Bronchial epithelial cell (primary cell): ENCODE measurements around the gene WDFY2. TPM values are rescaled to one million over a fixed set of nuclear protein-coding genes. Genes with fewer than 3 reads are reported as not detected.

Experiments used
- DNase-seq: peaks from one replicate; pipeline ENCODE4 v3.0.0-alpha.2; 2010; ENCODE audit warnings: low read depth
- FAIRE-seq: peaks from 2 replicates; lab custom pipeline; 2011; peaks lifted over from hg19 to GRCh38; lab: Jason Lieb, UNC
- H3K27me3 ChIP-seq: 2 replicates; pipeline ENCODE4 v1.5.1; 2011; ENCODE audit warnings: low read length; ENCODE audit not compliant: control insufficient read depth, insufficient read depth
- H3K36me3 ChIP-seq: 2 replicates; pipeline ENCODE4 v1.5.1; 2011; ENCODE audit warnings: low read length; ENCODE audit not compliant: control insufficient read depth, insufficient read depth
- H3K4me3 ChIP-seq: 2 replicates; pipeline ENCODE4 v1.5.1; 2011; ENCODE audit warnings: mild to moderate bottlenecking, low read depth, low read length, control low read depth
- total RNA-seq: library from RNA; depleted of rRNA; stranded (reverse); fragments of >200 nt; gene quantifications from 2 replicates; pipeline ENCODE4 v1.2.1, GENCODE V29; 2014
- TF ChIP-seq, protein P1 (sequence below): IDR thresholded peaks from 2 replicates; pipeline ENCODE4 v1.5.1; 2011; ENCODE audit warnings: mild to moderate bottlenecking, moderate library complexity, low read length, control low read depth, inconsistent platforms; ENCODE audit not compliant: insufficient read depth, severe bottlenecking

The WDFY2 gene
- total RNA-seq, 1 donor from 2014 or later: 11.3 TPM

DNA sequence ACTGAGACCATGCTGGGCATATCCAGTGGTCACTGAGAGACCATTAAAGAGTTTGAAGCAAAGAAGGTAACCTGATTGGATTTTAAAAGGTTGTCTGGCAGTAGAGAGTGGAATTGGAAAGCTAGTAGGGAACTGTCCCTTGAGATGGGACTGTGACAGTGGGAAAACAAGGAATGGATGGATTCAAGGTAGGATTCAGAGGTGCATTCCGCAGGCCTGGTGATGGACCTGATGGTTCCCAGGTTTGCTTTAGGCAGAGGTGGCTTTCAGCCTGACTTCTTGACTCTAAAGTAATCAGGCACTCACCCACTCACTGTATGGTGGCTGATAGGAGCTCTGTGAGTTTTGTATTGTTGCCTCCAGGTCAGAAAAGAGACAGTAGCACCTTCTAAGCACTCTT is 146.7 kb downstream of the WDFY2 start:
- TF ChIP-seq, protein P1, sequence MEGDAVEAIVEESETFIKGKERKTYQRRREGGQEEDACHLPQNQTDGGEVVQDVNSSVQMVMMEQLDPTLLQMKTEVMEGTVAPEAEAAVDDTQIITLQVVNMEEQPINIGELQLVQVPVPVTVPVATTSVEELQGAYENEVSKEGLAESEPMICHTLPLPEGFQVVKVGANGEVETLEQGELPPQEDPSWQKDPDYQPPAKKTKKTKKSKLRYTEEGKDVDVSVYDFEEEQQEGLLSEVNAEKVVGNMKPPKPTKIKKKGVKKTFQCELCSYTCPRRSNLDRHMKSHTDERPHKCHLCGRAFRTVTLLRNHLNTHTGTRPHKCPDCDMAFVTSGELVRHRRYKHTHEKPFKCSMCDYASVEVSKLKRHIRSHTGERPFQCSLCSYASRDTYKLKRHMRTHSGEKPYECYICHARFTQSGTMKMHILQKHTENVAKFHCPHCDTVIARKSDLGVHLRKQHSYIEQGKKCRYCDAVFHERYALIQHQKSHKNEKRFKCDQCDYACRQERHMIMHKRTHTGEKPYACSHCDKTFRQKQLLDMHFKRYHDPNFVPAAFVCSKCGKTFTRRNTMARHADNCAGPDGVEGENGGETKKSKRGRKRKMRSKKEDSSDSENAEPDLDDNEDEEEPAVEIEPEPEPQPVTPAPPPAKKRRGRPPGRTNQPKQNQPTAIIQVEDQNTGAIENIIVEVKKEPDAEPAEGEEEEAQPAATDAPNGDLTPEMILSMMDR: no peak
- FAIRE-seq: no peak
- H3K36me3 ChIP-seq: peaks cover 13% of the 10 kb centered on the region

DNA sequence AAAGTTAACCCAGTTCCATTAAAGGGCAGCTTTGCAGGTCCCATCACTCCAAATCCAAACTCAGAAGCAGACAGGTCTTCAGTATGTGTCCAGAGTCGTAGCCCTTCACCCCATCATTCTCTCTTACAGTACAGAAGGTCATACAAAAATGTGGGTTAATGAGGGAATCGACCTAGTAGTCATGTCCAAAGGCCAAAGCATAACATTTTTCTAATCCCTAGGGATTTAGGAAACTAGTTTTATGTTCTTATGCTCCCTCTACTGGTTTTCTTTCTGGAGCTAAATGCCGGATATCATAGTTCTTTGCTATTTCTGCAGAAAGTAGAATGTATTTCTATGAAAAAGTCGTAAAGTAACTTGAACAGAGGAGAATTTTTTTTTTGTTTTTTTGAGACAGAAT is 147.5 kb downstream of the WDFY2 start:
- TF ChIP-seq, protein P1: no peak
- DNase-seq (no peak), FAIRE-seq (no peak)
- H3K36me3 ChIP-seq: peaks cover 13% of the 10 kb centered on the region
- H3K4me3 ChIP-seq: no peak overlapping the region
- no peaks in the 10 kb centered on the region for H3K27me3 ChIP-seq

More for the DNA sequence above, 146.7 kb downstream of the WDFY2 start:
- H3K4me3 ChIP-seq: no peak overlapping the region
- no peak for DNase-seq
- H3K27me3 ChIP-seq: no peaks in the 10 kb centered on the region

DNA sequence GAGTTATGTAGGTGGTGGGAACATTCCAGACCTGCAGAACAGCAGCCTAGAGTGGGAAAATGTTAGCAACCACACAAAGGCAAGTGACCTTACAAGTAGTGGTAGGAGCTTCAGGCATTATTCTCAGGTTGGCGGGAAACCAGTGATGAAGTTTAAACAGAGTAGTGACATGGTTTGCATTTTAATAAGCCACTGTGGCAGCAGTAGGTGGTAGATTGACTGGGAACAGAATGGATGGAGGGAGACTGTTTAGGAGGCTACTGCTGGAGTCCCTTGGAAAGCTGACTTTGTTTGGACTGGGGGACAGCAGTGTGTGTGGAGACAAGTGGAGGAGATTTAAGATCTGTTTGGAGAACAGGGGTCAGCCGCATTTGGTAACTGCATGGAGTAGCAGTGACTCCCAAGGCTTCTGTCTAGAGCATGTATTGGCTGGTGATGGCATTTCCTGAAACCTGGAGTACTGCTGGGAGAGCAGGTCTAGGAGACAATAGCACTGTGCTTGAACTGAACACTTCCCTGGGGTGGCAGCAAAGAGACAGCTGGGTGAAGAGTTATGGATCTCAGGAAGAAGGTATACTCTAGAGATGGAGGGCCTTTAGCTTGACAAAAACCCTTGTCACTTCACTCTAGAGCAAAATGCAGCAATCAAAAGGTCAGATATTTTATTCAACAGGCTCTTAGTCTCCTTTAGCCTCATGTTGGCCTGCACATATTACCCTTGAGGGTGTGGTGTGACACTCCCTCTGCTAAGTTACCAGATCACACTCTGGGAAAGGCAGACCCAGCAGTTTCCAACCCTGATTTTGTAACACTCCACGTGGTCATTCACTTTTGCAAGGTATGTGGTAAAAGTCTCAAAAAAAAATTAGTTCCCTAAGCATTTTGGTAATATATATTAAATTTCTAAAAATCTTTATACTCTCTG is 149.4 kb downstream of the WDFY2 start:
- Histone ChIP-seq H3K4me3 (no peak overlapping the region), H3K36me3 (peaks cover 9% of the 10 kb centered on the region), H3K27me3 (no peaks in the 10 kb centered on the region)
- peak; percentile 75 for DNase-seq
- no peak for FAIRE-seq
- TF ChIP-seq, protein P1: peak; percentile 12

DNA sequence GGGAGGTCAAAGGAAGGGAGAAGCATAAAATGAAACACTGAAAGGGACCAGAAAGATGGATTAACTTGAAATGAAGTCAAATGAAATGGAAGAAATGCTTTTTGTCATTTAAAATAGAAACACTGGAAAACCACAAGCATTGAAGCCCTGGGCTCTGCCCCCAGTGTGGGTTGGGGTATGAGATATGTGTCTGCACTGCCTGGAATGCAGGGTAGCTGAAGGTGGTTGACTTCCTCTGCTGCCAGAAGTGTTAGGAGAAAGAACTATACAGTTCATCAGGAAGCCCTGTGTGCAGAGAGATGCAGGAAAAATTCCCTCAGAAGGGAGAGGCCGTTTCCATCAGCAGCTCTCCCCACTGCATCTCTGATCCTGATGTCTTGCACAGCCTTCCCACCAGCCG is 150.5 kb downstream of the WDFY2 start:
- DNase-seq: no peak
- H3K27me3 ChIP-seq: no peaks in the 10 kb centered on the region
- peaks cover 13% of the 10 kb centered on the region for H3K36me3 ChIP-seq
- no peak overlapping the region for H3K4me3 ChIP-seq
- TF ChIP-seq, protein P1: no peak
- FAIRE-seq: no peak

DNA sequence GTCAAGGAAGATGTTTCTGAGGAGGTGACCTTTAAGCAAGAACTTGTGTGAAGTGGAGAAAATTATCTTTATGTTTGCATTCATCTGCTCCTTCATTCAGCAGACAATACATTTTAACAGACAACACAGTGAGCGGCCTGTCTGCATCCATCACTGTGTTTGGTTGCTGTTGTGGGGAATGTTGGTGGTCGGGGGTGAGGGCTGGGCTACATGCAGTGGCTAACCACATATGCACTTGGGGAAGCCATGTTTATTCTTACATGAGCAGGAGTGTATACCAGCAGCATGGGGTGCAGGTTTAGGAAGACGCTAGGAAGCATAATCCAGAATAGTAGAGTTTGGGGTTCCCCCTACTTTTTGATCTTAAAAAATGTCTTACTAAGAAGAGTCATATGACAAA is 153.3 kb downstream of the WDFY2 start:
- no peak for DNase-seq
- Histone ChIP-seq H3K4me3 (no peak overlapping the region), H3K36me3 (peaks cover 15% of the 10 kb centered on the region), H3K27me3 (no peaks in the 10 kb centered on the region)
- no peak for FAIRE-seq
- TF ChIP-seq, protein P1: no peak
